Stimulated activated CD4-positive, alpha-beta T cell treated with anti-CD3 and anti-CD28 coated beads, Interleukin-15, amount 100 ng/mL, for 48 hours (primary cell): ENCODE measurements around the gene TRAPPC12.
"Not testable (repeated sequence)": the region's sequence is repeated elsewhere in the genome, so short reads cannot be mapped to it uniquely, and the experiment has no call there.

Experiments used
- DNase-seq, 2 donors: peaks; one replicate each; pipeline ENCODE4 v3.0.0-alpha.2; 2020; ENCODE audit warnings: low read depth in 2 of 2

The TRAPPC12 gene

GRCh38 chr2:3432693-3433338 lies 53.3 kb downstream of the TRAPPC12 start:
- no peak for DNase-seq

DNA sequence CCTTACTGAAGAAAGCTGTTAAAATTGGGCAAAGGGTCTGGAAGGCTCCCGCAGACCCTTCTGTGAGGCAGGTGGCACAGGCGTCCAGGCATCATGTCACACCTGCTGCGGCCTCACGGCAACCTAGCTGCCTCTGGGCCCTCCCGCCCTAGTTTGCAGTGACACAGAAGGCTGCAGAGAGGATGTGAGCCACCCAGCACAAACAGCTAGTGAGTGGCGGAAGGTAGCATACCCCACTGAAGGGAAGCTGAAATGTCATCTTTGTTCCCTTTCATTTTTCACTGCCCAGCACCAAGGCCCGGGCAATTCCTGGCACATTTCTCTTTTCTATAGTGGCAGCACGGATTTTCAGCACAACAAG lies 53.8 kb downstream of the TRAPPC12 start:
- no peak for DNase-seq

DNA sequence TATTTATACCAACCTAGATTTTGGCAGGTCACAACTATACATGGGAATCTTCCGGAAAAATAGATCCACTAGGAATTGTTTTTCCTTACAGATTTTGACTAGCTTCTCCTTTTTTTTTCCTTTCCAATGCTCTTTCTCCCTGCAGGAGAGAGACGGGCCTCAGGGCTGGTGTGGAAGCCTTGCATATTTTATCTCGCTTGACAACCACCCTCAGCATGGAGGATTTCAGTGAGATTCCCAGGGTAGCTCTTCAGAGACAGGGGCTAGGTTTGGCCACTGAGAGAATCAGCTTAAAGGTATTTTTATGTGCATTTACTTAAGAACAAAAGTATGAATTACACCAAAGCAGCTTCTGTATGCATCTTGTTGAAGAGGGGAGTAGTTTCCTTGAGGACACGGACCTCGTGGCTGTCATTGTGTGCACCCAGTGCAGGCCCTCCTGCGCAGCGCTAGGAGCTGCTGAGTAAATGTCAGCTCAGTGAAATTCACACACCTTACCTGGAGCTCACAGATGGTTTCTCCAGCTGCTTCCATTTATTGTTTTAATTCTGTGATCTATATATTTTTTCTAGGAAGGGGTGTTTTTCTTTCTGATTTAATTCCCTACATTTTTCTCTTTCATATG lies 54.4 kb downstream of the TRAPPC12 start:
- no peak for DNase-seq

DNA sequence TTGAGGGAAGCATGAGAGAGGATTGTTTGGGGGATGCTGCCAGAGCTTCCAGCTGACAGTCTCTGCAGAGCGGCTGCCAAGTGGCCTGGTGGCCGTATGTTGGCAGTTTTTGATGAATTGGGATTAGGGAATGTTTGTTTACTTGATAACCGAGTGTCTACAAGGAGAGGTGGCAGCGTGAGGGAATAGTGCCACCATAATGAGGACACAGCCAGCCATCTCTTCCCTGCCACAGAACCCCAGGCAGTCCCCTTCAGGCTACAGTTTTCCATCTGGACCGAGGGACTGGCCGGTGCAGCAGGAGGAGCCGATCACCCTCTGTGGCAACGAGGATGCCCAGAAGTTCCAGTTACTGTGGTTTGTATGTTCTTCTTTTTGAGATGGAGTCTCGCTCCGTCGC lies 55.2 kb downstream of the TRAPPC12 start:
- DNase-seq: no peak

DNA sequence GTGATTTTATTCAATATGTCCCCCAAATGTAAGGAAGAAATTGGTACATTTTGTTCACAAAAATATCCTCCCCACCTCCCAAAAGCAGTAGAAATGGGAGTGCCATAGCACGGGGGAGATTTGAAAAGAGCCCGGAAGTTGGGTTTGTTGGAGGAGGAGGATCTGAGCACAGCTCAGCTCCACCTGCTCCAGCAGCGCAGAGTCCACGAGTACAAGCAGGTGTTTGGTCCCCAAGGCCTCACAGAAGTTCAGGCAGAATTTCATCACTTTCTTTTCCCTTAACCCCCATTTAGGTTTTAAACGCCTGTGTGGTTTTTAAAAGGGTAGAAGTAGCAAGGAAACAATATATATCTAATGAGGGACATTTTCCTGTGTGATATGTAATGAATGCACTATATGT lies 56.0 kb downstream of the TRAPPC12 start:
- DNase-seq: no peak

GRCh38 chr2:3440477-3440876 lies 61.0 kb downstream of the TRAPPC12 start:
- no peak for DNase-seq

DNA sequence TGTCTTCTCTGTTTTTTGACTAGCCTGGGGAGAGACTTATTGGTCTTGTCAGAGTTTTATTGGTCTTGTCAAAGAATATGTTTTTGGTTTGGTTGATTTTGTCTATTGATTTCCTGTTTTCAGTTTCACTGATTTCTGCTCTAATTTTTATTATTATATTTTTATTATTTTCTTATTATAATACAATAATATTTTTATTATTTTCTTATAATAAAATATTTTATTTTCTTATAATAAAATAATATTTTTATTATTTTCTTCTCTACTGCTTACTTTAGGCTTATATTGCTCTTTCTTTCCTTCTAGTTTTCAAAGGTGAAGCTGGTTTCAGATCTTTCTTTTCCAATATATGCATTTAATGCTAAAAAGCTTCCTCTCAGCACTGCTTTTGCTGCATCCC lies 62.0 kb downstream of the TRAPPC12 start:
- DNase-seq: no peak

DNA sequence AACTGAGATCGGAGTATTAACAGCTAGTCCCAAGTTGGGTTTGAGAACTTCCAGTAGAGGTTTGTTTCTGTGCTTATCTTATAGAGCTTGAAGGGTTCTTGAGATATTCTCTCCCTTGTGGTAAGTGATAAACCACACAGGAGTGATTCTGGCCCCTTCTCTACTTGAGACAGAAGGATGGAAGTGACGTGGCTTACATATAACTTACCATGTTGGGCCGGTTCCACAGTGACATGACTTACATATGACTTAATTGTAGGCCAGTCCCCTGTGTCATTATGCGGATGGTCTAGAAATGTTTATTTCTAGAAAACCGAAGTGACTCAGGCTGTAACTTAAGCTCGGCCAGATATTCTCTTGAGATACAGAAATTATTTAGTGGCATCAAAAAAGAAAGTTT lies 62.7 kb downstream of the TRAPPC12 start:
- no peak for DNase-seq

DNA sequence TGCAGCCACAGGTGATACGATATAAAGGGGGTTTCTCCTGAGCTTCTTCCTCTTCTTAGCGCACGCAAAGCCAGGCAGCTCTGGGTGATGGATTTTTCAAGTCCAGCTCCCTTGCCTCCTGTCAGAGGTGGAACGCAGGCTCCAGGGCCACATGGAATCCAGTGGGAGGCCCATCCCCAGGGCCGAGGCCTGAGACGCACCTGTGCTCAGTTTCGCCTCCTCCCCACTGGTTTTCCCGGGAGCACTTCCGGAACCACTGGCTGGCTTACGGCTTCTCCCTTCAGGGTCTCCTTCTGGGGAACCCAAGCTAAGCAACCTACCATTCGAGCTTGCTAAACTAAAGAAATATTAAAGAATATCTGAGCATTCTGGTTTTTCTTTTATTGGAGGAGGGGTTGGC lies 63.6 kb downstream of the TRAPPC12 start:
- DNase-seq: no peak

DNA sequence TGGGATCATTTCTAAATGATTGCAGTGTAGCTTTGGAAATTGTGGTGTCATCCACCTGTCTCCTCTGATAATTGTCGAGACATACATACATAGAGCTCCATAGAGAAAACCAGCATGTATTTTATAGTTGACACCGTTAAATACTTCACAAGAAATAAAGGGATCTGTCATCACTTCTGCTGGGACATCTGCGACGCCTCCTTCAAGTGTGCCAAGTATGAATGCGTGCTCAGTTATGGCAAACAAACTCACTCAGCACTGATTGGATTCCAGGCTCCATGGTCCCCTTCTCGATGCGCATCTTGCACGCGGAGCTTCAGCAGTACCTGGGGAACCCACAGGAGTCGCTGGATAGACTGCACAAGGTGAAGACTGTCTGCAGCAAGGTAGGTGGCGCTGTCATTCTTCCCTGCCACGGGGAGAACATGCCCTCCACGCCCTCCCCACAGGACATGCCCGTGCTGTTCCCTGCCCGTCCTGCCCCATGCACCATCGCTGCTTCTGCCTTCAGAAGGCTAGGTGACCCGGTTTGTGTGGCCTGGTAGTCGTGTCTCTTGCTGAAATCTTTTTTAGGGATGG lies 64.1 kb downstream of the TRAPPC12 start:
- DNase-seq: no peak

DNA sequence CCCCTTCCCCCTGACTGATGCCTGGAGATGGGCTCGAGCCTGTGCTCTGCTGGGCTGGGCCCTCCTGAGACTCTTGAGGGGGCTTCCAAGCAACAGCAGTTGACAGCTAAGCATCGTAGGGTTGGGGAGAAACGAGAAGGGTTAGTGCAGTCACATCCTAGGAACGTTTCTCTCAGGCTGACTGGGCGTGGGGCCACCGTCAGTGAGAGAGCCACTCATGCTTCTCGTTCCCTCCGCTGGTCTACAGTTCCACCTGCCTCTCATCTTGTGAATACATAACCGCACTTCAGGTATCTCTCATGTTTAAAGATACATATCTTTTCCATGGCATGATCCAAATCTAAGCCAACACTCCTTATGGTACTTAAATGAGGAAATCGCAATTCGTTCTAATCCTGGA lies 66.4 kb downstream of the TRAPPC12 start:
- no peak for DNase-seq

GRCh38 chr2:3446381-3446780 lies 66.9 kb downstream of the TRAPPC12 start:
- no peak for DNase-seq

GRCh38 chr2:3447186-3447585 lies 67.7 kb downstream of the TRAPPC12 start:
- DNase-seq: not testable (repeated sequence)

DNA sequence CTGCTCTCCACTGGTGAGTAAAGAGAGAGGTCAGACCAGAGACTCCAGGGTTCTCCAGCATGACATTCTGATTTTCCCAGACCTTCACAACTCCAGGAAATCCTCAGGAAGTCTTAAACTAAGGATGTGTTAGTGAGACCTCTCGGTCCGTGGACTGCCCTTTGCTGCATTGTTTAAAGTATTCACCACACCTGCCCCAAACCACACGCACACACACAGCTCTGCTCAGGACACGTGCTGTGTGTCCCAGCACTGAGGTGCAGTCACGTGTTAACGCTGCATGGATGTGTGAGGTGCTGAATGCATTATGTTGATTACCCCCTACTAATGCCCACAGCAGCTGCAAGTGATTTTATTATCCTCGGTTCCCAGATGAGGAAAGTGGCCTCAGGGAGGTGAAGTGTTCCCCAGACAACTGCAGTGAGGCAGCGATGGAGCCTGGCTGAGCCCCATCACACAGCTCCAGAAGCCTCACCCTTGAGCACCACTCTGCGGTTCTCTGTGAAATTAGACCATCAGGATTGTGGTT lies 68.4 kb downstream of the TRAPPC12 start:
- no peak for DNase-seq

DNA sequence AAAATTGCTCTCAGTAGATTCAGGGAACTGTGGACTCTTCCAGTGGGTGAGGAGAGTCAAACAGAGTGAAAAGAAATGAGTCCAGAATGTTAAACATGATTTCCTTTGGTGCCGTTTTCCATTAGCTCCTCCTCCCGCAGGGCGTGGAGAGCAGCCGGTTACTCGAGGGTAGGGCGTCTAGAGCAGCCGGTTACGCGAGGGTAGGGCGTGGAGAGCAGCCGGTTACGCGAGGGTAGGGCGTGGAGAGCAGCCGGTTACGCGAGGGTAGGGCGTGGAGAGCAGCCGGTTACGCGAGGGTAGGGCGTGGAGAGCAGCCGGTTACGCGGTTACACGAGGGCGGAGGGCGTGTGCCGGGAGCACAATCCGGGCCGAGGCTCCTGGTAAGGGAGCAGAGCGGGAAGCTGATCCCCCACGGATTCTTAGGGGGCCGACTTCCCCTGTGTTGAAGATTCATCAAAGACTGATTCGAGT lies 69.0 kb downstream of the TRAPPC12 start:
- not testable (repeated sequence) for DNase-seq

DNA sequence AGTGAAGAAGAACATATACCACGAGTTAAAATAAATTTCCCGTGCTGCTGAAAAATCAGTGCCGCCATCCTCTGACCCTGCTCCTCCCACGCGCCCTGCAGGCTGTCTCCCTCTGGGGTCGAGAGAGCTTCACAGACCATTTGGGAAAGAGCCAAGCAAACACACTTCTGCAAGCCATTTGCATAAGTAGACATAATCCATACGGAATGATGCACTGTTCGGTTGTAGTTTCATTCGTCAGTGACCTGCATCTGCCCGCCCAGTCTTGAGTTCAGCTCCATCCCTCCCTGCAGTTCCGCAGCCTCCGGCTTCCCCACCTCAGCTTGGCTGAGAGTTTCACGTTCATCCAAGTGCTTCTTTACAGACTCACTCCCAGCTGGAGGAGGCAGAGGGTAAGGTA lies 69.6 kb downstream of the TRAPPC12 start:
- no peak for DNase-seq

DNA sequence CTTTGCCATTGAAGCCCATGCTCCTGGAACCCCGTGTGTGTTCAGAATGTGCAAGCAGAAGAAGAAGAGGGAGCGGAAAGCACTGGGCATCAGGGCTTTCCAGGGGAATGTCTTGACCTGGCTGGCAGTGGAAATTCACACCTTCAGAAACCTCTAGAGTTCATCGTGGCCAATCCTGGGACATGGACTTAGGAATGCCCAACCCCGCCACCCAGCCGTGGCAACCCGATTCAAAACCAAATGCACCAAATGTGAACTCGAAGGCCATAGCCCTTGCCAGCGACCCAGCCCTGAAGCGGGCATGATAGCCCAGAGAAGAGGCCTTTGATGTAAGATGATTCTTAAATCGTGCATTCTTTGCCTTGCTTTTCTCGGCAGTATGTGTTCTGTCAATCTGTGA lies 70.4 kb downstream of the TRAPPC12 start:
- no peak for DNase-seq

GRCh38 chr2:3450385-3451010 lies 71.0 kb downstream of the TRAPPC12 start:
- no peak for DNase-seq

DNA sequence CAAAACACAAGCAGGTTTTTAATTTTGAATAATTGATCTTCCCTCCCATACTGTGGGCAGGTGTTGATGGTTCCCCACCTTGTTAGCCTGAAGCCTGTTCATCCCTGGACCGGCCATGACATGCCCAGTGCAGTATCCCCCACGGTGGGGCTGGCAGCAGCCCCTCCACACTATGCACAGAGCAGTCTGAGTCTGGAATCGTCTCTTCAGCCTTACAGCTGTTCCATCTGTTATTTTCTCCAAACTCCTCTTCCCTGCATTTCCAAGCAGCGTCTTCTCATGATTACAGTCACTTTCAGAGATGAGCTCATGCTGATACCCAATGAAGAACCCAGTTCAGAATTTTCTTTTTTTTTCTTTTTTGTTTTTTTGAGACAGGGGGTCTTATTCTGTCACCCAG lies 71.7 kb downstream of the TRAPPC12 start:
- DNase-seq: no peak

DNA sequence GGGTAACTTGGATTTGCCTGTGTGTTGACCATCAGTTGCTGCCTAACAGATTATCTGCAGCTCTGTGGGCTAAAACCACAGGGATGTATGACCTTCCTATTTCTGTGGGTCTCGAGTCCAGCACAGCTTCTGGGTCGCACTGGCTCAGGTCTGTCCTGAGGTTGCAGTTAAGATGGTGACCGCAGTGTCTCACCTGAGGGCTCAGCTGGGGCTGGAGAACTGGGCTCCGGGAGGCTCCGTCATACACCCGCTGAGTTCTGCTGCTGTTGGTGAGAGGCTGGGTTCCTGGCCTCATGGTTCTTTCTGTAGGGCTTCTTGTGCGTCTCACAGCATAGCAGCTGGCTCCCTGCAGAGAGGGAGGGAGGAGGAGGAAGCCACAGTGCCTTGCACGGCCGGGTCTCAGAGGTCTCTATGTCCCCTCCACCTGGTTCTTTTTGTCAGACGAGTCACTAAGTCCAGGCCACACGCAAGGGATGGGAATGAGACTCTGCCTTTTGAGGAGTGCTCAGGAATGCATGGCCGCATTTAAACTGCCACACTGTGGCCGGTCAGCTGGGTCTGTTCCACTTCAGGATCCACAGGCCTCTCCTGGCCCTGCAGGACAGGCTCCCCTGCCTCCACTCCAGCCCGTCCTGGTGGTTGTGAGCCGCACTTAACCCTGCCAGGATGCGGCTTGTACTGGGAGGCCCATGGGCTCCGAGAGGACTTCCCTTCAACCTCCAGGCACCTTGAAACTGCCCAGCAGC lies 72.6 kb downstream of the TRAPPC12 start:
- no peak for DNase-seq

DNA sequence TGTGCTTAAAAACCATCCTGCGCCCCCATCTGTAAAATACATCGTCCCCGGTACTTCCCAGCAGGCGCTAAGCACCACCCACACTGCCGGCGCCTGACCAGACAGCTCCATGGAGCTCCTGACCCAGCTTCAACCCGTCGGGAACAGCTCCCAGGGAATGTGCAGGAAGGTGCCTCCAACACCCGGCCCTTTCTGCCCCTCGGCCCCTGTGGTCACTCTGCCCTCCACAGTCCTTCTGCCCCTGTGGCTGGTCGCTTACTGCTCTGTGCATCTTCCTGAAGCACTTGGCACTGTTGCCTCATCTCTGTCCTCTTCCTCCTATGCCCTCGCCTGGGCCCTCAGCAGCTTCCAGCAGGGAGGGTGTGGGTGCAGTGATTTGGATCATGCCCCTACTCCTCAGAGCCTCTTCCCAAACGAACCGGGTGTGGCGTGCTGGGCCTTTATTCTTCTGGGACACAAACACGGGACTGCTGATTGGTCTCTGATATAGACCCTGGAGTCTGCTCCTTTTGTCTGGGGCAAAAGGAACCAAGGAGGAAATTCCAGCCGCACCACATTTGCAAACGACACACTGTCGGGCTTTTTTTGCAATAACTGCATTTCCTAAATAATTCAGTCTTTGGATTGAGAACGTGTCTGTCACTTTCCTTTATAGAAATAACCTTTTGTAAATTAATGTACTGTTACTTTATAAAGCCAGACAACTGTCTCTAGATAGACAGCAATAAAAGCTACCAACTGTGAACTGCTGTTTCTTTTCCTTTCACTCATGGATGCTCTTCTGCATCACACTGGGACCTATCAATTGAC lies 73.9 kb downstream of the TRAPPC12 start:
- no peak for DNase-seq
